Measurements from ENCODE around the gene AGT.
"Not testable (repeated sequence)": the region's sequence is repeated elsewhere in the genome, so short reads cannot be mapped to it uniquely, and the experiment has no call there.

AGT gene

GRCh38 chr1:230744382-230744781, 30.5 kb upstream of the AGT start:
- no peak for DNase-seq (ENCODE audit: low read depth)

- no peak for DNase-seq (ENCODE audit: low read depth)
Measured at GRCh38 chr1:230743899-230744298, 30.0 kb upstream of the AGT start.

- no peak for DNase-seq (ENCODE audit: low read depth)
Measured at GRCh38 chr1:230739564-230740290, 25.8 kb upstream of the AGT start.

GRCh38 chr1:230737622-230738262, 23.8 kb upstream of the AGT start:
- DNase-seq (ENCODE audit: low read depth): no peak

- no peak for DNase-seq (ENCODE audit: low read depth)
Measured at GRCh38 chr1:230735447-230735846, 21.5 kb upstream of the AGT start.

- DNase-seq (ENCODE audit: low read depth): no peak
Measured at GRCh38 chr1:230730977-230731376, 17.1 kb upstream of the AGT start.

GRCh38 chr1:230728710-230729392, 14.9 kb upstream of the AGT start:
- no peak for DNase-seq (ENCODE audit: low read depth)

GRCh38 chr1:230725256-230726012, 11.5 kb upstream of the AGT start:
- no peak for DNase-seq (ENCODE audit: low read depth)

GRCh38 chr1:230721849-230722522, 8.1 kb upstream of the AGT start:
- DNase-seq (ENCODE audit: low read depth): not testable (repeated sequence)

- DNase-seq (ENCODE audit: low read depth): no peak
Measured at GRCh38 chr1:230717251-230717650, 3.3 kb upstream of the AGT start.

- DNase-seq (ENCODE audit: low read depth): not testable (repeated sequence)
Measured at GRCh38 chr1:230716453-230716852, 2.5 kb upstream of the AGT start.

- DNase-seq (ENCODE audit: low read depth): no peak
Measured at GRCh38 chr1:230715510-230715909, 1.6 kb upstream of the AGT start.

- no peak for DNase-seq (ENCODE audit: low read depth)
Measured at GRCh38 chr1:230713547-230713914, 391 bp downstream of the AGT start.

- DNase-seq (ENCODE audit: low read depth): no peak
Measured at GRCh38 chr1:230713138-230713537, 784 bp downstream of the AGT start.

GRCh38 chr1:230712470-230712942, 1.4 kb downstream of the AGT start:
- no peak for DNase-seq (ENCODE audit: low read depth)

- DNase-seq (ENCODE audit: low read depth): no peak
Measured at GRCh38 chr1:230711245-230711644, 2.7 kb downstream of the AGT start.

GRCh38 chr1:230710543-230710904, 3.4 kb downstream of the AGT start:
- DNase-seq (ENCODE audit: low read depth): no peak

GRCh38 chr1:230709619-230710542, 4.0 kb downstream of the AGT start:
- no peak for DNase-seq (ENCODE audit: low read depth)

- DNase-seq (ENCODE audit: low read depth): no peak
Measured at GRCh38 chr1:230708631-230709580, 5.0 kb downstream of the AGT start.
